Measurements from ENCODE around the gene ANXA5. TPM values are rescaled to one million over a fixed set of nuclear protein-coding genes. Genes with fewer than 3 reads are reported as not detected.

ANXA5 gene
- total RNA-seq, 1 donor from 2014 or later = 216 TPM

DNA sequence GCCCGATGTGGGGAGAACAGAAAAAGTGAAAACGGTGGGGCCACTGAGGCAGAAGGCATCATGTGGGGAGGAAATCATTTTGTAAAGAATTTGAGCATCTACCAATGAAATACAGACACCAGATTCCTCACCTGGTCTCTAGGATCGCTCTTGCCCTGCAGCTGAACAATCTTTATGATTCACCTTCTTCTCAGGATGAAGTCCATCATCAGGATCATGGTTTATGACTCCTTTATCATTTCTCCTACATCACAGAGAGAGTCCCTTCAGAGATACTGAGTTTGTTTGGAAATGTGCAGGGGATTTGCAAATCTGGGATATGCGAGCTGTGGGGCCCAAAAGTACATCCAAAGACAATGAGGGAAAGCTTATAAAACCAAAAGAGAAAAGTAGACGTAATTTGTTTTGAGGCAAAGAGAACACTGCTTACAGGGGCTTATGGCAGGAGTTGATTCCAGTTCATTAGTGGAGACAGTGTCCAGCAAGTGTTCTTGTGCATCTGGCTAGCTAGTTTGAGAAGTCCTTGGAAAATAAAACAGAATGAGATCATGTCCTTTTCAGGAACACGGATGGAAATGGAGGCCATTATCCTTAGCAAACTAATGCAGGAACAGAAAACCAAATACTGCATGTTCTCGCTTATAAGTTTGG lies 15.3 kb upstream of the ANXA5 start:
- H3K9me3 ChIP-seq (ENCODE audit: low read depth) = no peaks in the 10 kb centered on the region
- peak overlapping the region; percentile 18 for H3K4me3 ChIP-seq
- Mint-ChIP-seq H3K27me3 (ENCODE audit: insufficient read depth, low read depth) (peaks cover 5% of the 10 kb centered on the region), H3K27ac (peak overlapping the region; percentile 91), H3K4me1 (peaks cover 20% of the 10 kb centered on the region), H3K36me3 (no peaks in the 10 kb centered on the region), H3K9me3 (peaks cover 2% of the 10 kb centered on the region), H3K4me3 (peak overlapping the region; percentile 76)
- DNase-seq (ENCODE audit: low spot score) = no peak
- peak overlapping the region; percentile 82 for H3K27ac ChIP-seq
- no peak overlapping the region for H3K9ac ChIP-seq
- TF ChIP-seq EZH2phosphoT487 (IDR thresholded peaks at IDR 0.05) (no peak), EZH2 (IDR thresholded peaks at IDR 0.05) (peak; percentile 3)
- TF ChIP-seq, protein P1, sequence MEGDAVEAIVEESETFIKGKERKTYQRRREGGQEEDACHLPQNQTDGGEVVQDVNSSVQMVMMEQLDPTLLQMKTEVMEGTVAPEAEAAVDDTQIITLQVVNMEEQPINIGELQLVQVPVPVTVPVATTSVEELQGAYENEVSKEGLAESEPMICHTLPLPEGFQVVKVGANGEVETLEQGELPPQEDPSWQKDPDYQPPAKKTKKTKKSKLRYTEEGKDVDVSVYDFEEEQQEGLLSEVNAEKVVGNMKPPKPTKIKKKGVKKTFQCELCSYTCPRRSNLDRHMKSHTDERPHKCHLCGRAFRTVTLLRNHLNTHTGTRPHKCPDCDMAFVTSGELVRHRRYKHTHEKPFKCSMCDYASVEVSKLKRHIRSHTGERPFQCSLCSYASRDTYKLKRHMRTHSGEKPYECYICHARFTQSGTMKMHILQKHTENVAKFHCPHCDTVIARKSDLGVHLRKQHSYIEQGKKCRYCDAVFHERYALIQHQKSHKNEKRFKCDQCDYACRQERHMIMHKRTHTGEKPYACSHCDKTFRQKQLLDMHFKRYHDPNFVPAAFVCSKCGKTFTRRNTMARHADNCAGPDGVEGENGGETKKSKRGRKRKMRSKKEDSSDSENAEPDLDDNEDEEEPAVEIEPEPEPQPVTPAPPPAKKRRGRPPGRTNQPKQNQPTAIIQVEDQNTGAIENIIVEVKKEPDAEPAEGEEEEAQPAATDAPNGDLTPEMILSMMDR (IDR thresholded peaks at IDR 0.05) = no peak
- H2AFZ ChIP-seq (replicated peaks) = peak overlapping the region; percentile 51
- no peaks in the 10 kb centered on the region for H3K36me3 ChIP-seq
- no peaks in the 10 kb centered on the region for H3K27me3 ChIP-seq
- peaks cover 20% of the 10 kb centered on the region for H3F3A ChIP-seq (ENCODE audit: low read depth)
- peak overlapping the region; percentile 56 for H3K4me2 ChIP-seq
- no peaks in the 10 kb centered on the region for H3K79me2 ChIP-seq (ENCODE audit: low read depth)
- H3K4me1 ChIP-seq = peaks cover 11% of the 10 kb centered on the region
- H4K20me1 ChIP-seq (ENCODE audit: low read depth) = no peaks in the 10 kb centered on the region

- Mint-ChIP-seq H3K27me3 (ENCODE audit: insufficient read depth, low read depth) (peaks cover 5% of the 10 kb centered on the region), H3K4me3 (peak overlapping the region; percentile 76), H3K36me3 (no peaks in the 10 kb centered on the region), H3K4me1 (peaks cover 20% of the 10 kb centered on the region), H3K27ac (peak overlapping the region; percentile 91), H3K9me3 (peaks cover 5% of the 10 kb centered on the region)
- no peaks in the 10 kb centered on the region for H3K36me3 ChIP-seq
- H3K27ac ChIP-seq = peak overlapping the region; percentile 82
- H3K9ac ChIP-seq = no peak overlapping the region
- peak overlapping the region; percentile 51 for H2AFZ ChIP-seq (replicated peaks)
- TF ChIP-seq EZH2 (IDR thresholded peaks at IDR 0.05) = peak; percentile 8
- no peak for TF ChIP-seq EZH2phosphoT487 (IDR thresholded peaks at IDR 0.05)
- no peaks in the 10 kb centered on the region for H3K27me3 ChIP-seq
- no peaks in the 10 kb centered on the region for H3K9me3 ChIP-seq (ENCODE audit: low read depth)
- peaks cover 11% of the 10 kb centered on the region for H3K4me1 ChIP-seq
- peaks cover 20% of the 10 kb centered on the region for H3F3A ChIP-seq (ENCODE audit: low read depth)
- H3K4me3 ChIP-seq = peak overlapping the region; percentile 18
- peak overlapping the region; percentile 56 for H3K4me2 ChIP-seq
- no peaks in the 10 kb centered on the region for H4K20me1 ChIP-seq (ENCODE audit: low read depth)
- no peaks in the 10 kb centered on the region for H3K79me2 ChIP-seq (ENCODE audit: low read depth)
- DNase-seq (ENCODE audit: low spot score) = peak; percentile 92
Observed at GRCh38 chr4:121711263-121712000, 14.7 kb upstream of the ANXA5 start.

DNA sequence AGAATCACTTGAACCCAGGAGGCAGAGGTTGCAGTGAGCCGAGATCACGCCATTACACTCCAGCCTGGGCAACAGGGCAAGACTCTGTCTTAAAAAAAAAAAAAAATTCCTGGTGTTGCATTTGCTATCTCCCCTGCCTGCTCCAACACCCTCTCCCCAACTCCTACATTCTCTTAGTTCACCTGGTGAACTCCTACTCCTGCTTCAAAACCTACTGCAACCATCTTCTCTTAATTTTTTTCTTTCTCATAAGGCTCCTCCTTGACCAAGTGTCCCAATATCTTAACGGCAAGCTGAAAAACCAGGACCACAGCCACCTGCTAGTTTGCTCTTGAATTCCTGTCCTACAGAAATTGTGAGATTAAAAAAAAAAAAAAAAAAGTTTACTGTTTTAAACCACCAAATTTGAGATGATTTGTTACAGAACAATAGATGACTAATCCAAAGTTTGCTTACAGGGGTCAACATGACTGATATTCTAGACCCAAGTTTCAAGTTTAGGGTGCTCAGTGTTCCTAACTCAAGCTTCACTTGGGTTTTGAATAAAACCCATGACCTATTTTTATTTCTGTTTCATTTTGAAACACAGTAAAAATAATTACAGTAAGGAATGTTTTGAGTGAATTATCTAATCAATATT lies 13.1 kb upstream of the ANXA5 start:
- Histone ChIP-seq H3K79me2 (ENCODE audit: low read depth) (no peaks in the 10 kb centered on the region), H3K9me3 (ENCODE audit: low read depth) (no peaks in the 10 kb centered on the region), H3F3A (ENCODE audit: low read depth) (peaks cover 20% of the 10 kb centered on the region), H3K36me3 (no peaks in the 10 kb centered on the region), H3K4me1 (peaks cover 11% of the 10 kb centered on the region), H3K27ac (no peak overlapping the region), H3K9ac (no peak overlapping the region), H2AFZ (replicated peaks) (no peak overlapping the region), H3K4me3 (no peak overlapping the region), H3K4me2 (no peak overlapping the region), H4K20me1 (ENCODE audit: low read depth) (no peaks in the 10 kb centered on the region), H3K27me3 (no peaks in the 10 kb centered on the region)
- DNase-seq (ENCODE audit: low spot score) = no peak
- Mint-ChIP-seq H3K27ac (peak overlapping the region; percentile 18), H3K27me3 (ENCODE audit: insufficient read depth, low read depth) (peaks cover 8% of the 10 kb centered on the region), H3K4me3 (no peak overlapping the region), H3K36me3 (no peaks in the 10 kb centered on the region), H3K4me1 (peaks cover 20% of the 10 kb centered on the region), H3K9me3 (peaks cover 8% of the 10 kb centered on the region)
- TF ChIP-seq EZH2phosphoT487 (IDR thresholded peaks at IDR 0.05) (no peak), EZH2 (IDR thresholded peaks at IDR 0.05) (no peak)
- TF ChIP-seq, protein P1 (IDR thresholded peaks at IDR 0.05) = no peak

Data from neural progenitor cell (in vitro differentiated cells).